Neural cell (in vitro differentiated cells): ENCODE measurements around the gene SYF2. TPM values are rescaled to one million over a fixed set of nuclear protein-coding genes. Genes with fewer than 3 reads are reported as not detected.

Experiments
- H2AFZ ChIP-seq: fragments of 200-600, 300-800 bp; sonication (generic), shearing (Covaris generic); 2 replicates; pipeline ENCODE4 v1.6.0; 2014; ENCODE audit warnings: low read depth, mild to moderate bottlenecking, antibody characterized with exemption, low read length, moderate library complexity
- H3F3A ChIP-seq: fragments of 200-600 bp; shearing (Covaris generic); 2 replicates; pipeline ENCODE4 v1.6.1; 2016; ENCODE audit warnings: mild to moderate bottlenecking, moderate library complexity, mixed read lengths, antibody characterized with exemption, low read length; ENCODE audit not compliant: insufficient read depth, poor library complexity, severe bottlenecking
- H3K27ac ChIP-seq: fragments of 200-600, 300-800 bp; sonication (generic), shearing (Covaris generic); 2 replicates; pipeline ENCODE4 v1.5.1; 2014; ENCODE audit warnings: mild to moderate bottlenecking, low read length, moderate library complexity
- H3K27me3 ChIP-seq: fragments of 300-800, 200-600 bp; sonication (generic), shearing (Covaris generic); 2 replicates; pipeline ENCODE4 v1.6.0; 2014; ENCODE audit warnings: mild to moderate bottlenecking, low read depth, low read length, moderate library complexity; ENCODE audit not compliant: insufficient read depth
- H3K36me3 ChIP-seq: fragments of 300-800, 200-600 bp; sonication (generic), shearing (Covaris generic); 2 replicates; pipeline ENCODE4 v1.5.1; 2014; ENCODE audit warnings: mild to moderate bottlenecking, antibody characterized with exemption, low read length, moderate library complexity; ENCODE audit not compliant: insufficient read depth
- H3K4me2 ChIP-seq: fragments of 300-800, 200-600 bp; sonication (generic), shearing (Covaris generic); 2 replicates; pipeline ENCODE4 v1.6.0; 2014; ENCODE audit warnings: mild to moderate bottlenecking, low read length
- H3K4me3 ChIP-seq: fragments of 300-800, 200-600 bp; sonication (generic), shearing (Covaris generic); 2 replicates; pipeline ENCODE4 v1.5.1; 2014; ENCODE audit warnings: mild to moderate bottlenecking, low read length, moderate library complexity
- H3K79me2 ChIP-seq: fragments of 200-600 bp; shearing (Covaris generic); replicated peaks from 2 replicates; pipeline ENCODE4 v1.6.0; 2014; ENCODE audit warnings: mild to moderate bottlenecking, low read length, moderate library complexity; ENCODE audit not compliant: insufficient read depth
- H3K9ac ChIP-seq: fragments of 300-800, 200-600 bp; sonication (generic), shearing (Covaris generic); 2 replicates; pipeline ENCODE4 v1.6.1; 2016; ENCODE audit warnings: mild to moderate bottlenecking, low read length, mixed read lengths
- H3K9me2 ChIP-seq: fragments of 200-600 bp; shearing (Covaris generic); 2 replicates; pipeline ENCODE4 v1.6.1; 2016; ENCODE audit warnings: mild to moderate bottlenecking, low read length, mixed read lengths; ENCODE audit not compliant: insufficient read depth
- H3K9me3 ChIP-seq: fragments of 200-600, 300-800 bp; sonication (generic), shearing (Covaris generic); 2 replicates; pipeline ENCODE4 v1.6.1; 2016; ENCODE audit warnings: mild to moderate bottlenecking, mixed run types, low read length, moderate library complexity, mixed read lengths
- H4K20me1 ChIP-seq: fragments of 200-600 bp; shearing (Covaris generic); 2 replicates; pipeline ENCODE4 v1.6.1; 2016; ENCODE audit warnings: mild to moderate bottlenecking, mixed run types; ENCODE audit not compliant: insufficient read depth
- CTCF ChIP-seq: fragments of 450-650 bp; IDR thresholded peaks from 2 replicates; pipeline ENCODE4 v1.5.1; 2014; ENCODE audit warnings: antibody characterized with exemption, mild to moderate bottlenecking, moderate library complexity; ENCODE audit not compliant: poor library complexity, severe bottlenecking
- EP300 ChIP-seq: fragments of 450-650 bp; conservative IDR thresholded peaks from 2 replicates; pipeline ENCODE4 v1.6.1; 2014; ENCODE audit warnings: antibody characterized with exemption, mild to moderate bottlenecking, moderate library complexity; ENCODE audit not compliant: poor library complexity, severe bottlenecking
- EZH2 ChIP-seq: fragments of 200-600, 300-800 bp; shearing (Covaris generic), sonication (generic); IDR thresholded peaks from 2 replicates; pipeline ENCODE4 v1.6.1; 2014; ENCODE audit warnings: antibody characterized with exemption, low read length, borderline replicate concordance, mild to moderate bottlenecking; ENCODE audit not compliant: insufficient read depth, poor library complexity, severe bottlenecking
- MXI1 ChIP-seq: fragments of 450-650 bp; conservative IDR thresholded peaks from 2 replicates; pipeline ENCODE4 v1.6.1; 2014; ENCODE audit warnings: antibody characterized with exemption, mild to moderate bottlenecking; ENCODE audit not compliant: poor library complexity, severe bottlenecking
- POLR2AphosphoS5 ChIP-seq: IDR thresholded peaks from 2 replicates; pipeline ENCODE4 v1.6.1; 2012
- RAD21 ChIP-seq: fragments of 450-650 bp; conservative IDR thresholded peaks from 2 replicates; pipeline ENCODE4 v1.6.1; 2014; ENCODE audit warnings: antibody characterized with exemption, mild to moderate bottlenecking, moderate library complexity
- REST ChIP-seq: IDR thresholded peaks from 2 replicates; pipeline ENCODE4 v1.6.1; 2012; ENCODE audit warnings: borderline replicate concordance
- SMC3 ChIP-seq: fragments of 450-650 bp; conservative IDR thresholded peaks from 2 replicates; pipeline ENCODE4 v1.6.1; 2014; ENCODE audit warnings: antibody characterized with exemption, mild to moderate bottlenecking, moderate library complexity; ENCODE audit not compliant: poor library complexity
- TAF1 ChIP-seq: IDR thresholded peaks from 2 replicates; pipeline ENCODE4 v1.6.1; 2012; ENCODE audit warnings: low read depth
- polyA plus RNA-seq: library from polyadenylated mRNA; depleted of rRNA; stranded (reverse); fragments of >200 nt; gene quantifications from 2 replicates; pipeline ENCODE4 v1.2.3, GENCODE V29; 2014

Gene SYF2
- polyA plus RNA-seq, 1 donor from 2014 or later, result 94.1 TPM

GRCh38 chr1:25204797-25205480 is 27.4 kb downstream of the SYF2 start:
- no peak overlapping the region for H3K27ac ChIP-seq
- no peaks in the 10 kb centered on the region for H3K79me2 ChIP-seq
- no peaks in the 10 kb centered on the region for H3F3A ChIP-seq
- TF ChIP-seq EP300, result no peak
- TF ChIP-seq EZH2, result no peak
- TF ChIP-seq CTCF, result peak; percentile 79
- TF ChIP-seq REST, result no peak
- peak; percentile 76 for TF ChIP-seq RAD21
- TF ChIP-seq MXI1, result no peak
- TF ChIP-seq TAF1, result no peak
- peak; percentile 73 for TF ChIP-seq SMC3
- TF ChIP-seq POLR2AphosphoS5, result no peak
- H2AFZ ChIP-seq, result no peak overlapping the region
- no peak overlapping the region for H3K9ac ChIP-seq
- H3K27me3 ChIP-seq, result no peaks in the 10 kb centered on the region
- H3K9me3 ChIP-seq, result no peaks in the 10 kb centered on the region
- no peaks in the 10 kb centered on the region for H3K36me3 ChIP-seq
- H3K4me2 ChIP-seq, result no peak overlapping the region
- H3K9me2 ChIP-seq, result no peaks in the 10 kb centered on the region
- H4K20me1 ChIP-seq, result no peaks in the 10 kb centered on the region
- no peak overlapping the region for H3K4me3 ChIP-seq

GRCh38 chr1:25201006-25201405 is 31.3 kb downstream of the SYF2 start:
- Histone ChIP-seq H3K4me2 (no peak overlapping the region), H3K4me3 (no peak overlapping the region), H3K9ac (no peak overlapping the region), H3K9me3 (no peaks in the 10 kb centered on the region), H4K20me1 (no peaks in the 10 kb centered on the region), H2AFZ (no peak overlapping the region), H3K27me3 (no peaks in the 10 kb centered on the region), H3F3A (no peaks in the 10 kb centered on the region), H3K79me2 (no peaks in the 10 kb centered on the region), H3K27ac (no peak overlapping the region), H3K36me3 (no peaks in the 10 kb centered on the region), H3K9me2 (no peaks in the 10 kb centered on the region)
- no peak for TF ChIP-seq SMC3
- no peak for TF ChIP-seq REST
- no peak for TF ChIP-seq MXI1
- no peak for TF ChIP-seq RAD21
- no peak for TF ChIP-seq EZH2
- no peak for TF ChIP-seq EP300
- no peak for TF ChIP-seq TAF1
- TF ChIP-seq POLR2AphosphoS5, result no peak
- TF ChIP-seq CTCF, result no peak
